DOHH2 (cell line): ENCODE results near the gene SLFN12L.

ENCODE experiments used
- CTCF ChIP-seq: fragments of 200-600 bp; sonication (generic); IDR thresholded peaks from one replicate; pipeline ENCODE4 v1.5.1; 2014; ENCODE audit warnings: antibody characterized with exemption, mild to moderate bottlenecking, low read depth, low read length; ENCODE audit not compliant: poor library complexity, severe bottlenecking
- EZH2phosphoT487 ChIP-seq: fragments of 200-600 bp; sonication (generic); IDR thresholded peaks from 2 replicates; pipeline ENCODE4 v1.6.1; 2017; ENCODE audit warnings: borderline replicate concordance, mild to moderate bottlenecking, antibody characterized with exemption, low read length, moderate library complexity, mixed read lengths

GRCh38 chr17:35548208-35548810 is 10.8 kb upstream of the SLFN12L start:
- TF ChIP-seq CTCF (no peak), EZH2phosphoT487 (no peak)
